ENCODE data around the gene OR5K2.

DNA sequence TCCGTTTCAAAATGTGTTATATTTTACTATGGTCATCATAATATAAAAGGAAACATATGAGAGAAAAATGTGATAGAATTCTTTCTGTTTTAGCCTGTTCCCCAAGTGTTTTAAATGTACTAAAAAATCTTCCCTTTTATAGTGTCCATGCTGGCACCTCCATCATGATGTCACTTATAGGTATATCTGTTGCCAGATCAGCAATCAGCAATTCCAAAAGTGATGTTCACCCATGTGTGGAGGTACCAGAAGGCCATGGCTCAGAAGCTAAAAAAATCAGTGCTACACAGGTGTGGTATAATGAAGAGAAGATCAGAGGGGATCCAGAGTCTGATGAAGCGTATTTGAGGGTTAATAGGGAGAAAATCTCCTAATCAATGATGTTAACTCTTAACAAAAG lies 33.2 kb downstream of the OR5K2 start:
- TF ChIP-seq, protein P1, sequence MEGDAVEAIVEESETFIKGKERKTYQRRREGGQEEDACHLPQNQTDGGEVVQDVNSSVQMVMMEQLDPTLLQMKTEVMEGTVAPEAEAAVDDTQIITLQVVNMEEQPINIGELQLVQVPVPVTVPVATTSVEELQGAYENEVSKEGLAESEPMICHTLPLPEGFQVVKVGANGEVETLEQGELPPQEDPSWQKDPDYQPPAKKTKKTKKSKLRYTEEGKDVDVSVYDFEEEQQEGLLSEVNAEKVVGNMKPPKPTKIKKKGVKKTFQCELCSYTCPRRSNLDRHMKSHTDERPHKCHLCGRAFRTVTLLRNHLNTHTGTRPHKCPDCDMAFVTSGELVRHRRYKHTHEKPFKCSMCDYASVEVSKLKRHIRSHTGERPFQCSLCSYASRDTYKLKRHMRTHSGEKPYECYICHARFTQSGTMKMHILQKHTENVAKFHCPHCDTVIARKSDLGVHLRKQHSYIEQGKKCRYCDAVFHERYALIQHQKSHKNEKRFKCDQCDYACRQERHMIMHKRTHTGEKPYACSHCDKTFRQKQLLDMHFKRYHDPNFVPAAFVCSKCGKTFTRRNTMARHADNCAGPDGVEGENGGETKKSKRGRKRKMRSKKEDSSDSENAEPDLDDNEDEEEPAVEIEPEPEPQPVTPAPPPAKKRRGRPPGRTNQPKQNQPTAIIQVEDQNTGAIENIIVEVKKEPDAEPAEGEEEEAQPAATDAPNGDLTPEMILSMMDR (IDR thresholded peaks at IDR 0.05), result no peak
- TF ChIP-seq EP300 (IDR thresholded peaks at IDR 0.05), result no peak
